AG10803 (cell line): ENCODE measurements around the gene SYVN1.

Experiments
- DNase-seq: peaks from one replicate; pipeline ENCODE4 v3.0.0; 2010; ENCODE audit warnings: low read depth
- H3K4me3 ChIP-seq: 2 replicates; pipeline ENCODE4 v1.5.1; 2011; ENCODE audit warnings: mild to moderate bottlenecking, low read length, control low read depth
- CTCF ChIP-seq: conservative IDR thresholded peaks from 2 replicates; pipeline ENCODE4 v1.5.1; 2011; ENCODE audit warnings: mild to moderate bottlenecking, low read length, control low read depth, inconsistent platforms

The SYVN1 gene

GRCh38 chr11:65134952-65135632 lies 773 bp upstream of the SYVN1 start:
- TF ChIP-seq CTCF: no peak
- H3K4me3 ChIP-seq: peak overlapping the region; percentile 94

GRCh38 chr11:65133724-65134123 lies 595 bp downstream of the SYVN1 start:
- H3K4me3 ChIP-seq: peak overlapping the region; percentile 94
- DNase-seq: no peak
- TF ChIP-seq CTCF: no peak

More at GRCh38 chr11:65134952-65135632, 773 bp upstream of the SYVN1 start:
- peak; percentile 96 for DNase-seq

- DNase-seq: no peak
- peak overlapping the region; percentile 94 for H3K4me3 ChIP-seq
- no peak for TF ChIP-seq CTCF
Measured at GRCh38 chr11:65132988-65133700, 1.2 kb downstream of the SYVN1 start.

- TF ChIP-seq CTCF: no peak
- H3K4me3 ChIP-seq: peak overlapping the region; percentile 94
- DNase-seq: no peak
Measured at GRCh38 chr11:65132238-65132987, 1.9 kb downstream of the SYVN1 start.

- DNase-seq: no peak
- no peak for TF ChIP-seq CTCF
- no peak overlapping the region for H3K4me3 ChIP-seq
Measured at GRCh38 chr11:65131895-65132237, 2.5 kb downstream of the SYVN1 start.

- no peak overlapping the region for H3K4me3 ChIP-seq
- TF ChIP-seq CTCF: no peak
- DNase-seq: no peak
Measured at GRCh38 chr11:65131417-65131776, 2.9 kb downstream of the SYVN1 start.
